ENCODE data around the gene MYCBP2.

DNA sequence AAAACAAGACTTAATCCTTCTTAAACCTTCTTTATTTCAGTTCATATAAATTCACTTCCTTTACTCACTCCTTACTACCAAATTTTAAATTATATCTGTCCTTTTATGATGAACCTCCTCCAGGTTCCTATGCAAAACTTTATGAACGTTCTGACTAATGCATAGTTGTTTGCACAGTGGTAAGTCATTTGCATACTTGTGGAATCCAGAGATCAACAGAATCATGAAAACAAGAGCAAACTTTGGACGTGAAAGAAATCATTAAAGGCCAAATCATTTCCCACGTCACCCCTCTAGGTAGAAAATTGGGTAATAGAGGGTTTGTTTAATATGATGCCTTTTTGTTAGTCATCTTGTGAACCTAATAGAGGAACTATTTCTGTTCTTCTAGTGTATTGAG lies 32.3 kb upstream of the MYCBP2 start:
- TF ChIP-seq, protein P1, sequence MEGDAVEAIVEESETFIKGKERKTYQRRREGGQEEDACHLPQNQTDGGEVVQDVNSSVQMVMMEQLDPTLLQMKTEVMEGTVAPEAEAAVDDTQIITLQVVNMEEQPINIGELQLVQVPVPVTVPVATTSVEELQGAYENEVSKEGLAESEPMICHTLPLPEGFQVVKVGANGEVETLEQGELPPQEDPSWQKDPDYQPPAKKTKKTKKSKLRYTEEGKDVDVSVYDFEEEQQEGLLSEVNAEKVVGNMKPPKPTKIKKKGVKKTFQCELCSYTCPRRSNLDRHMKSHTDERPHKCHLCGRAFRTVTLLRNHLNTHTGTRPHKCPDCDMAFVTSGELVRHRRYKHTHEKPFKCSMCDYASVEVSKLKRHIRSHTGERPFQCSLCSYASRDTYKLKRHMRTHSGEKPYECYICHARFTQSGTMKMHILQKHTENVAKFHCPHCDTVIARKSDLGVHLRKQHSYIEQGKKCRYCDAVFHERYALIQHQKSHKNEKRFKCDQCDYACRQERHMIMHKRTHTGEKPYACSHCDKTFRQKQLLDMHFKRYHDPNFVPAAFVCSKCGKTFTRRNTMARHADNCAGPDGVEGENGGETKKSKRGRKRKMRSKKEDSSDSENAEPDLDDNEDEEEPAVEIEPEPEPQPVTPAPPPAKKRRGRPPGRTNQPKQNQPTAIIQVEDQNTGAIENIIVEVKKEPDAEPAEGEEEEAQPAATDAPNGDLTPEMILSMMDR (IDR thresholded peaks at IDR 0.05; ENCODE audit: low read length) = no peak
- no peak for TF ChIP-seq EZH2 (optimal IDR thresholded peaks at IDR 0.05; ENCODE audit: low read depth, low read length)

Data from MM.1S (cell line).